Measurements from ENCODE around the gene CCNK.

Gene CCNK

GRCh38 chr14:99531251-99532096, 50.3 kb downstream of the CCNK start:
- no peaks in the 10 kb centered on the region for H3K79me2 ChIP-seq (ENCODE audit: low read length)
- H3K4me3 ChIP-seq (ENCODE audit: low read length) = no peak overlapping the region
- H3K27ac ChIP-seq (ENCODE audit: low read length) = no peak overlapping the region
- no peak overlapping the region for H2AFZ ChIP-seq (ENCODE audit: low read depth, low read length)
- TF ChIP-seq CTCF (IDR thresholded peaks at IDR 0.05; ENCODE audit: low read depth, low read length) = no peak
- TF ChIP-seq EZH2phosphoT487 (IDR thresholded peaks at IDR 0.05; ENCODE audit: low read depth) = no peak
- H3K4me2 ChIP-seq (ENCODE audit: low read length) = peak overlapping the region; percentile 53
- H3K4me1 ChIP-seq (ENCODE audit: low read length) = peaks cover 11% of the 10 kb centered on the region
- no peaks in the 10 kb centered on the region for H3K36me3 ChIP-seq (replicated peaks; ENCODE audit: low read depth, low read length)
- no peaks in the 10 kb centered on the region; the same call in 1 of the 2 replicates for H3K27me3 ChIP-seq (ENCODE audit: low read depth, low read length)
- H4K20me1 ChIP-seq (ENCODE audit: insufficient read depth, low read length) = no peaks in the 10 kb centered on the region
- H3K9ac ChIP-seq (ENCODE audit: low read length) = no peak overlapping the region
- no peaks in the 10 kb centered on the region for H3K9me3 ChIP-seq (ENCODE audit: insufficient read depth, low read length)

- Histone ChIP-seq H2AFZ (ENCODE audit: low read depth, low read length) (no peak overlapping the region), H3K4me1 (ENCODE audit: low read length) (peaks cover 11% of the 10 kb centered on the region), H3K79me2 (ENCODE audit: low read length) (no peaks in the 10 kb centered on the region), H3K4me2 (ENCODE audit: low read length) (no peak overlapping the region), H3K4me3 (ENCODE audit: low read length) (no peak overlapping the region), H3K27ac (ENCODE audit: low read length) (no peak overlapping the region), H3K9me3 (ENCODE audit: insufficient read depth, low read length) (no peaks in the 10 kb centered on the region), H3K36me3 (replicated peaks; ENCODE audit: low read depth, low read length) (no peaks in the 10 kb centered on the region), H3K27me3 (ENCODE audit: low read depth, low read length) (no peaks in the 10 kb centered on the region; the same call in 1 of the 2 replicates), H4K20me1 (ENCODE audit: insufficient read depth, low read length) (no peaks in the 10 kb centered on the region), H3K9ac (ENCODE audit: low read length) (no peak overlapping the region)
- TF ChIP-seq EZH2phosphoT487 (IDR thresholded peaks at IDR 0.05; ENCODE audit: low read depth) (no peak), CTCF (IDR thresholded peaks at IDR 0.05; ENCODE audit: low read depth, low read length) (no peak)
These were observed 51.1 kb downstream of the CCNK start for GRCh38 chr14:99532310-99532709.

DNA sequence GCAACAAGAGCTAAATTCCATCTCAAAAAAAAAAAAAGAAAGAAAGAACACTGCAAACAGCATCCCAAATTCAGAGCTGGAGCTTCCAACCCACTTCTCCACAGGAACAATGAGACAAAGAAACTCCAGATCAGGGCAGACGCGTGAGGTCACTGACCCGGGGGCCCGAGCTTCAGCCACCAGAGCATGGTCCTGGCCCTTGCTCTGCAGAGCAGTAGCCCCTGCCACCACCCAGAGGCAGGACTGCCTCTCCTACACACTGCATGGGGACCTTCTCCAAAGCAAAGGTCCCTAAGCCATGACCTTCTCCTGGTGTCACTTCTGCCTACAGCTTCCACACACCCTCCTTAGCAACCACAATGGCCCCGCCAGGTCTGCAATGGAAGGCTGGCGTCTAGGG, 53.1 kb downstream of the CCNK start:
- no peaks in the 10 kb centered on the region for H3K36me3 ChIP-seq (replicated peaks; ENCODE audit: low read depth, low read length)
- no peaks in the 10 kb centered on the region for H3K9me3 ChIP-seq (ENCODE audit: insufficient read depth, low read length)
- no peaks in the 10 kb centered on the region for H3K79me2 ChIP-seq (ENCODE audit: low read length)
- H2AFZ ChIP-seq (ENCODE audit: low read depth, low read length) = no peak overlapping the region
- H4K20me1 ChIP-seq (ENCODE audit: insufficient read depth, low read length) = no peaks in the 10 kb centered on the region
- no peaks in the 10 kb centered on the region; the same call in 1 of the 2 replicates for H3K27me3 ChIP-seq (ENCODE audit: low read depth, low read length)
- TF ChIP-seq CTCF (IDR thresholded peaks at IDR 0.05; ENCODE audit: low read depth, low read length) (no peak), EZH2phosphoT487 (IDR thresholded peaks at IDR 0.05; ENCODE audit: low read depth) (no peak)
- H3K4me2 ChIP-seq (ENCODE audit: low read length) = no peak overlapping the region
- H3K9ac ChIP-seq (ENCODE audit: low read length) = no peak overlapping the region
- H3K4me3 ChIP-seq (ENCODE audit: low read length) = no peak overlapping the region
- H3K4me1 ChIP-seq (ENCODE audit: low read length) = peaks cover 11% of the 10 kb centered on the region
- H3K27ac ChIP-seq (ENCODE audit: low read length) = no peak overlapping the region

DNA sequence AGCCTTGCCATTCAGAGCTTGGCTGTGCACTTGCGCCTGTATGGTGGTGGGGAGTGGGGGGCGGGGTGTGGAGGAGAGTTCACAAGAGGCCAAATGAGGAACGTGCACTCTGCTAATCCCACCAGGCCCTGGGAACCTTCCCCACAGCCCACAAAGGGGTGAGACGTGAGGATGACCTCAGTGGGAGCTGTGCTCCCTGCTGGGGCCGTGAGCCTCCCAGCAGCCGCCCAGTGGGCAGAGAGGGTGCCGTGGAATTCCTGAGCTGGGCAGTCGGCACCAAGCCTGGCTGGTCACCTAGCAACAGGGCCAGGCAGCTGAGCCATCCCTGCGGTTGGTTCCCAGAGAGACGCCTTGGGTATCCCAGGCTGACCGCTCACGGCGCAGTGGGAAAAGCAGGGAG, 53.7 kb downstream of the CCNK start:
- no peak overlapping the region for H2AFZ ChIP-seq (ENCODE audit: low read depth, low read length)
- H3K27ac ChIP-seq (ENCODE audit: low read length) = no peak overlapping the region
- no peaks in the 10 kb centered on the region; the same call in 1 of the 2 replicates for H3K27me3 ChIP-seq (ENCODE audit: low read depth, low read length)
- no peaks in the 10 kb centered on the region for H3K9me3 ChIP-seq (ENCODE audit: insufficient read depth, low read length)
- H3K4me1 ChIP-seq (ENCODE audit: low read length) = peaks cover 11% of the 10 kb centered on the region
- no peak overlapping the region for H3K4me3 ChIP-seq (ENCODE audit: low read length)
- H3K9ac ChIP-seq (ENCODE audit: low read length) = no peak overlapping the region
- TF ChIP-seq CTCF (IDR thresholded peaks at IDR 0.05; ENCODE audit: low read depth, low read length) (no peak), EZH2phosphoT487 (IDR thresholded peaks at IDR 0.05; ENCODE audit: low read depth) (no peak)
- no peaks in the 10 kb centered on the region for H3K79me2 ChIP-seq (ENCODE audit: low read length)
- no peaks in the 10 kb centered on the region for H3K36me3 ChIP-seq (replicated peaks; ENCODE audit: low read depth, low read length)
- no peak overlapping the region for H3K4me2 ChIP-seq (ENCODE audit: low read length)
- no peaks in the 10 kb centered on the region for H4K20me1 ChIP-seq (ENCODE audit: insufficient read depth, low read length)

Measured in OCI-LY3 (cell line).